ENCODE results near the gene CD274. TPM values are rescaled to one million over a fixed set of nuclear protein-coding genes. Genes with fewer than 3 reads are reported as not detected.
"Not testable (repeated sequence)": the region's sequence is repeated elsewhere in the genome, so short reads cannot be mapped to it uniquely, and the experiment has no call there.

Gene CD274
- total RNA-seq (2014; rRNA removed) = 5.5 and 7.9 TPM in 2 replicates
- polyA plus RNA-seq (2012) = 2.9 TPM

DNA sequence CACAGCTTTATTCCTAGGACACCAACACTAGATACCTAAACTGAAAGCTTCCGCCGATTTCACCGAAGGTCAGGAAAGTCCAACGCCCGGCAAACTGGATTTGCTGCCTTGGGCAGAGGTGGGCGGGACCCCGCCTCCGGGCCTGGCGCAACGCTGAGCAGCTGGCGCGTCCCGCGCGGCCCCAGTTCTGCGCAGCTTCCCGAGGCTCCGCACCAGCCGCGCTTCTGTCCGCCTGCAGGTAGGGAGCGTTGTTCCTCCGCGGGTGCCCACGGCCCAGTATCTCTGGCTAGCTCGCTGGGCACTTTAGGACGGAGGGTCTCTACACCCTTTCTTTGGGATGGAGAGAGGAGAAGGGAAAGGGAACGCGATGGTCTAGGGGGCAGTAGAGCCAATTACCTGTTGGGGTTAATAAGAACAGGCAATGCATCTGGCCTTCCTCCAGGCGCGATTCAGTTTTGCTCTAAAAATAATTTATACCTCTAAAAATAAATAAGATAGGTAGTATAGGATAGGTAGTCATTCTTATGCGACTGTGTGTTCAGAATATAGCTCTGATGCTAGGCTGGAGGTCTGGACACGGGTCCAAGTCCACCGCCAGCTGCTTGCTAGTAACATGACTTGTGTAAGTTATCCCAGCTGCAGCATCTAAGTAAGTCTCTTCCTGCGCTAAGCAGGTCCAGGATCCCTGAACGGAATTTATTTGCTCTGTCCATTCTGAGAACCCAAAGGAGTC lies at the start of gene CD274:
CD274 (plus strand) TSS at position 184 of the 733 bp plus-strand sequence. CDS start 5,572 bp downstream, outside the sequence.
- peak; percentile 89 for DNase-seq (ENCODE audit: low read depth)

DNA sequence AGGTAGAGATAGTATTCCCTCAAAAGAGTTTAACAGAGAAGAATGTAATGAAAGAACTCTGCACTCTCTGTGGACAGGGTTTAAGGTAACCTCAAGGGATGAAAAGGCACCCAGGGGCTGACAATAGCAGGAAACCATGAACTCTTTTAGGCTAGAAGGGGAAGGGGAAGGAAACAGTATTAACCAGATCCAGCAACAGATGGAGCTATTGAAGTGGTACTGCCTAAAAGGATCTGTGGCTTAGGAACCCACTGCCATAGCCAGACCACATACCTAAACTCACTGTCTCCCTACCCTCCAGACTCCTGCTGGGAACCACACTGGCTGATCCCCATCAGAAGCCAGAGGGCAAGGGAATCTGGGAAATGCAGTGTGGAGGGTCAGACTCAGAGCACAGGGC lies 48.1 kb upstream of the CD274 start:
- DNase-seq (ENCODE audit: low read depth) = no peak

DNA sequence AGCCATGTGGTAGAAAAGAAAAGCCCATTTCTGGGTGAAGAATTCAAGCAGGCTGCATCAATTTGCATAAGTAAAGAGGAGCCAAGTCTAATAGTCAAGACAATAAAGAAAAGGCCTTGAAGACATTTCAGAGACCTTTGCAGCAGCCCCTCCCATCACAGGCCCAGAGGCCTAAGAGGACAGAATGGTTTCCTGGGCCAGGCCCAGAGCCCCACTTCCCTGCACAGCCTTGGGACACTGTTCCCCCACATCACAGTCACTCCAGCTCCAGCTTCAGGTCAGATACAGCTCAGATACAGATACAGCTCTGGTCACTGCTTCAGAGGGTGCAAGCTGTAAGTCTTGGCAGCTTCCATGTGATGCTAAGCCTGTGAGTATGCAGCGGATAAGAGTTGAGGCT lies 41.7 kb upstream of the CD274 start:
- no peak for DNase-seq (ENCODE audit: low read depth)

DNA sequence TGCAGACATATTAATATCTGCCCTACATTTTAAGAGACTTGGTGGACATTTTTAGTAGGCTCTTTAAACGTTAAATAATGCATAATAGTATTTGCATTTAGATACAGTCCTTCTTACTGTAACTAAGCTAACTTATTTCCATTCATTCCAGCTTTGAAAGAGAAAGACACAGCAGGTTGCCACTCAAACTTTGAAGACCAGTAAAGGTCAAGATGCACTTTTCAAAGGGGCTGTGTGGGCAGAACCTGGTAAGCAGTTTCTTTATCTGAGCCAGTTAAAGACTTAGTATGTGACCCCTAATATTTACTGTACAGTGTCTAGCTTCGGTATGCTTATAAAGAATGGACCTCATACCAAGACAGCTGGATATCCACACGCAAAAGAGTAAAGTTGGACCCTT lies 33.4 kb upstream of the CD274 start:
- DNase-seq (ENCODE audit: low read depth) = no peak

DNA sequence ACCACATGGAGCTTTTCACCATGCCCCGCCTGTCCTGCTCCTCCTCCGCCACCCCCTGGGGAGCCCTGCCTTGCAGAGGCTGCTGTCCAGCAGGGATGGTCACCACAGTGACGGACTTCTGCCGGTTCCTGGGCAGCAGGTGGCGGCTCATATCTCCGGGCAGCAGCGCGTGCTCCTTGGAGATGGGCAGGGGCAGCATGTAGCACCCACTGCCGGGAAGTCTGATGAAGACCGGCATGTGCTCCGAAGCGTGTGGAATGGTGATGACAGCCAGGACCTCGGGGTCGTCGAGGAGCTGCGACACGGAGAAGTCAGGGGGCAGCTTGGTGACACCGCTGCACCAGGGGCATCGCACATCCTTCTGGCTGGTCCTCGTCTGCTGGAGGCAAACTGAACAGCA lies 31.9 kb upstream of the CD274 start:
- no peak for DNase-seq (ENCODE audit: low read depth)

DNA sequence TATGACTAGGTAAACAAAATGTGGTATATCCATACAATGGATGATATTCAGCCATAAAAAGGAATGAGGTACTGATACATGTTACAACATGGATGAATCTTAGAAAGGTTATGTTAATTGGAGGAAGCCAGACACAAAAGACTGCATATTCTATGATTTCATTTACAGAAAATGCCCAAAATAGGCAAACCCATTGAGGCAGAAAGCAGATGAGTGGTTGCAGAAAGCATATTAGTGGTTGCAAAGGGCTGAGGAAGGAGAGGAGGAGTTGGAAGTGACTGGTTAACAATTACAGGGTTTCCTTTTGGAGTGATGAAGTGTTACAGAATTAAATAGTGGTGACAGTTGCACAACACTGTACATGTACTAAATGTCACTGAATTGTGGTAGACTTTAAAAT lies 30.4 kb upstream of the CD274 start:
- no peak for DNase-seq (ENCODE audit: low read depth)

DNA sequence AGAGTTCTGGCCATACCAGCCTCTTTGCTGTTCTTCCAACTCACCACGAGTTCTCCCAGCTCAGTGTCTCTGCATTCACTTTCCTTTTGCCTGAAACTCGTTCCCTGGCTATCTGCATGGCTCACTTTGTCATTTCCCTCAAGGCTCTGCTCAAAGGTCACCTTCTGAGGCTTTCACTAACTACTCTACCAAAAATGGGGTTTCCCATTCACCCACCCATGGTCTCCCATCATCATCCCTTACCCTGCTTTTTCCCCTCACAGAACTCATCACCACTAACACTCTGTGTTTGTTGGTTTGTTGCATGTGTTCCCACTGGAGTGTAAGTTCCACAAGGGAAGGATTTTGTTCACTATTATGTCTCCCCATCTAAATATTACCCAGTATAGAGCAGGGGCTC lies 29.2 kb upstream of the CD274 start:
- no peak for DNase-seq (ENCODE audit: low read depth)

DNA sequence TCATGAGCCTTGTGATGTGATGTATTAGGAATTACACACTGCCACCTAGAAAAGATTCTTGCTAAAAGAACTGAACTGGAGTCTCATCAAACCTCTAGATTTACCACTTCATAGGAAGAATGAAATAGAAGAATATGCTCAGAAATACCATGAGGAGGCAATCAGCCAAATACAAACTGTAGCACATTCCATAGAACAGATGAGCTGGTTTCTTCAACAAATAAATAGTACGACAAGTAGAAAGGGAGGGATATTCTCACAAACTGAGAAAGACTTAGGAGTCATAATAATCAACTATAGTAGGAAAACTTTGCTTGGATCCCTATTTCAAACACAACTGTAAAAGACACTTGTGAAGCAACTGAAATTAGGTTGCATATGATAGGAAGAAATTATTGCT lies 28.1 kb upstream of the CD274 start:
- DNase-seq (ENCODE audit: low read depth) = no peak

DNA sequence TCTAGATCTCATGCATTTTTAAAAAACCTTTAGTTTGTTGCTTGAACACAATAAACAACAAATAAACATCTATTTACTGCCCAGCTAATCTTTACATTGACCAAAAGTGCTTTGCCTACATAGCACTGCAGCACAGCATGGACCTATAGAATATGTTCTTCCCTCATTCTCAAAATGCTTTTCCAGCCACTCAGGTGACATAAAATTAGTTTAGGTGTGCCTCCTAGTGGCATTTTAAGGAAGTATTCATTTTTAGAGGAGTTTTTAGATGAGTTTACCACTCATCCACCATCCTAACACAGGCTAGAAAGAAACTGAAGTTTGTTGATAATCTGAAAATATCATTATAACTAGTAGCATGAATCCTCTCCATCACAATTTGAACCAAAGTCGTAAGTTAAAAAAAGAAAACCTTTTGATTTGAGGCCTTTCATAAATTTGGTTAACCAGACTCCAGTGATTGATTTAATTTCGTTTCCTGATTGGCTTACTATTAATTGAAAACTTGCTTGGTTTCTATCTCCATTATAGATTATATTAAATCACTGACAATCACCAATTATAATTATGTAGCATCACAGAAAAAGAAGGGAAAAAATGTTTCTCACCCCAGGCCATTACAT lies 25.2 kb upstream of the CD274 start:
- DNase-seq (ENCODE audit: low read depth) = peak; percentile 41

DNA sequence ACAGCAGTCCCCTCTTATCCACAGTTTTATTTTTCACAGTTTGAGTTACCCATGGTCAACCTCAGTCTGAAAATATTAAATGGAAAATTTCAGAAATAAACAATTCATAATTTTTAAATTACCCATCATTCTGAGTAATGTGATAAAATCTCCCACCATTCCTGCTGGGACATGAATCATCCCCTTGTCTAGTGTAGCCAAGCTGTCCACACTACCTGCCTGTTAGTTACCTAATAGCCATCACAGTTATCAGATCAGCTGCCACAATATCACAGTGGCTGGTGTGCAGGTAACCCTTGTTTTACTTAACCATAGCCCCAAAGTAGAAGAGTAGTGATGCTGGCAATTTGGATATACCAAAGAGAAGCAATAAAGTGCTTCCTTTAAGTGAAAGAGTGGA lies 23.3 kb upstream of the CD274 start:
- DNase-seq (ENCODE audit: low read depth) = no peak

DNA sequence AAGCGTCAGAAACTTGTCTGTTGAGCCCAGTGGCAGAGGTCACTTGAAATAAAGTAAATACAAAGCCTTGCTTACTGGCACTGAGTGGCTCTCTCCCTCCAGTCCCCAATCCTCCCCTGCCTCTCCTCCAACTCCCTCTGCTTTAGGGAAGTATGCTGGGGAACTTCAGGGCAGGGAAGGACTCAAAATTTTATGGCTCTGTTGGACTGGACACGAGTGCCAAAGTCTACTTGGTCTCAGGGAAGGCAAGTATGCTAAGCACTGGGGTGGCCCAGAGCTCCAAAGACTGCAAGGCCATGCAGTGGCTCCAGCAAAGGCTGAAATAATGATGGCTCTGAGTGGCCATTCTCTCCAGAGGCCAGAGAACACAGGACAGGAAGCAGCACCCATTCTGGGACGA lies 22.2 kb upstream of the CD274 start:
- no peak for DNase-seq (ENCODE audit: low read depth)

DNA sequence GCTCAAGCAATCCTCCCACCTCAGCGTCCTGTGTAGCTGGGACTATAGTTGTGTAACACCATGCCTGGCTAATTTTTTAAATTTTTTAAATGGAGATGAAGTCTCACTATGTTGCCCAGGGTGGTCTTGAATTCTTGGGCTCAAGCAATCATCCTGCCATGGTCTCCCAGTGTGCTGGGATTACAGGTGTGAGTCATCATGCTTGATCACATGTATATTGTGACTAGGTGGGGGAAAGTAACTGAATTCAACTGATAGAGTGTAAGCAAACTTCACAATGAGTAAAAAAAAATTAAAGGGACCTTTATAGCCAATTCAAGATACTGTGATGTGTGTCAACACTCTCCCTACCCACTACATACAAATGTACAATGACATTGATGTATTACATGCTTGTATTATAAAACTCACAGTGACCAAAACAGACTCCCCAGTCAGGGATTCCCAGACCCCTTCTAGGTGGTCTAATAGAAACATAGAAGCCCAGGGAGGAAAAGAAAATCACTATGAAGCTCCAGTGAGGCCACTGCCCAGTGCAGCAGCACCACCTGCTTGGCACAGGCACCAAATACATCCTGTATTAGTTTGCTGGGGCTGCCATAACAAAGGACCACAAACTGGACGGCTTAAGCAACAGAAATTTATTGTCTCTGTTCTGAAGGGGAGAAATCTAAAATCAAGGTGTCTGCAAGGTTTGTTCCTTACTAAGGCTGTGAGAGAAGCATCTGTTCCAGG lies 21.4 kb upstream of the CD274 start:
- no peak for DNase-seq (ENCODE audit: low read depth)

DNA sequence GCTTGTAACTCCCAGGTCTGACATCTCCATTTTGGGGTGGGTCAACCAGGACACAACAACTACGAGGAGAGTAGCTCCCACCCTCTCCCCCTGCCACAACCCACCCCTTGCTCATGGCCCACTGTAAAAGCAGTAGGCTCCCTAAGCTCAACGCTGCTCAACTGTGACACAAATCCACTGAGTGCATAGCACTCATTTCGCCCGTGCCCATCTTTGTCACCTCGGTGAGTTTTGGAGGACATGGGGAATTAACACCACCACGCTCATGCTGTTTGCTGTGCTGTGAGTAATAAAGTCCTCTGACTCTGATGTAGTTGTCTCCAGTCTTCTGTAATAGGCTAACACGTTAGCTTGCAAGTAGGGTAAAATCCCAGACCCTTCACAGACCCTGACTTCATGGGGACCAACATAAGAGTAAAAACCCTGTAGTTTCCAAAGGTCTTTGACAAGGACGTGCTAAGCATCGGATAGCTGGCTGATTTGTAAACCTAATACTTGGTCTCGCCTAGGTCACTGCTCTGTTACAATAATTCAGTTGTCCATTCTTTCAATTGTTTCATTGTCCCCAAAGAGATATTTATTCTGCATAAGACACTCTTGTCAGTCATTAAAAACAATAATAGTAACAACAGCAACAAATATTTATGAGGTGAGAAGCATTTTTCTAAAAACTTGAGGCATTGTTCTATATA lies 20.3 kb upstream of the CD274 start:
- no peak for DNase-seq (ENCODE audit: low read depth)

DNA sequence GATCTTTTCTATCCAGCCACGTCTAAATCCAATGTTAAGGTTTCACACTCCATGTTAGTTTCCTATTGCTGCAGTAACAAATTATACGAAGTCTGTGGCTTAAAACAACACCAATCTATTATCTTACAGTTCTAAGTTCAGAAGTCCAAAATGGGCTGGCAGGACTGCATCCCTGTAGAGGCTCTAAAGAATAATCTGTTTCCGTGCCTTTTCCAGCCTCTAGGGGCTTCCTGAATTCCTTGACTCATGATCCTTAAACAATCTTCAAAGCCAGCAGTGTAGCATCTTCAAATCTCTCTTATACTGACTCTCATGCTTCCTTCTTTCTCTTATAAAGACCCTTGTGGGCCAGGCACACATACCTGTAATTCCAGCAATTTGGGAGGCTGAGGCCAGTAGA lies 19.4 kb upstream of the CD274 start:
- DNase-seq (ENCODE audit: low read depth) = no peak

DNA sequence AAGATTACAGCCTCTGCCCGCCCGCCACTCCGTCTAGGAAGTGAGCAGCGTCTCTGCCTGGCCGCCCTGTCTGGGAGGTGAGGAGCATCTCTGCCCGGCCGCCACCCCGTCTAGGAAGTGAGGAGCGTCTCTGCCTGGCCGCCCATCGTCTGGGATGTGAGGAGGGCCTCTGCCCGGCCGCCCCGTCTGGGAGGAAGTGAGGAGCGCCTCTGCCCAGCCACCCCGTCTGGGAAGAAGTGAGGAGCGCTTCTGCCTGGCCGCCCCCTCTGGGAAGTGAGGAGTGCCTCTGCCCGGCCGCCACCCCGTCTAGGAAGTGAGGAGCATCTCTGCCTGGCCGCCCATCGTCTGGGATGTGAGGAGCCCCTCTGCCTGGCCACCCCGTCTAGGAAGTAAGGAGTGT lies 17.5 kb upstream of the CD274 start:
- DNase-seq (ENCODE audit: low read depth) = not testable (repeated sequence)

DNA sequence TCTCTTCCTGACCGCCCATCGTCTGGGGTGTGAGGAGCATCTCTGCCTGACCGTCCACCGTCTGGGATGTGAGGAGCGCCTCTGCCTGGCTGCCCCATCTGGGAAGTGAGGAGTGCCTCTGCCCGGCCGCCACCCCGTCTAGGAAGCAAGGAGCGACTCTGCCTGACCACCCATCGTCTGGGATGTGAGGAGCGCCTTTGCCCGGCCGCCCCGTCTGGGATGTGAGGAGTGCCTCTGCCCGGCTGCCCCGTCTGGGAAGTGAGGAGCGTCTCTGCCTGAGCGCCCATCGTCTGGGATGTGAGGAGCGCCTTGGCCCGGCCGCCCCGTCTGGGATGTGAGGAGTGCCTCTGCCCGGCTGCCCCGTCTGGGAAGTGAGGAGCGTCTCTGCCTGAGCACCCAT lies 17.0 kb upstream of the CD274 start:
- not testable (repeated sequence) for DNase-seq (ENCODE audit: low read depth)

DNA sequence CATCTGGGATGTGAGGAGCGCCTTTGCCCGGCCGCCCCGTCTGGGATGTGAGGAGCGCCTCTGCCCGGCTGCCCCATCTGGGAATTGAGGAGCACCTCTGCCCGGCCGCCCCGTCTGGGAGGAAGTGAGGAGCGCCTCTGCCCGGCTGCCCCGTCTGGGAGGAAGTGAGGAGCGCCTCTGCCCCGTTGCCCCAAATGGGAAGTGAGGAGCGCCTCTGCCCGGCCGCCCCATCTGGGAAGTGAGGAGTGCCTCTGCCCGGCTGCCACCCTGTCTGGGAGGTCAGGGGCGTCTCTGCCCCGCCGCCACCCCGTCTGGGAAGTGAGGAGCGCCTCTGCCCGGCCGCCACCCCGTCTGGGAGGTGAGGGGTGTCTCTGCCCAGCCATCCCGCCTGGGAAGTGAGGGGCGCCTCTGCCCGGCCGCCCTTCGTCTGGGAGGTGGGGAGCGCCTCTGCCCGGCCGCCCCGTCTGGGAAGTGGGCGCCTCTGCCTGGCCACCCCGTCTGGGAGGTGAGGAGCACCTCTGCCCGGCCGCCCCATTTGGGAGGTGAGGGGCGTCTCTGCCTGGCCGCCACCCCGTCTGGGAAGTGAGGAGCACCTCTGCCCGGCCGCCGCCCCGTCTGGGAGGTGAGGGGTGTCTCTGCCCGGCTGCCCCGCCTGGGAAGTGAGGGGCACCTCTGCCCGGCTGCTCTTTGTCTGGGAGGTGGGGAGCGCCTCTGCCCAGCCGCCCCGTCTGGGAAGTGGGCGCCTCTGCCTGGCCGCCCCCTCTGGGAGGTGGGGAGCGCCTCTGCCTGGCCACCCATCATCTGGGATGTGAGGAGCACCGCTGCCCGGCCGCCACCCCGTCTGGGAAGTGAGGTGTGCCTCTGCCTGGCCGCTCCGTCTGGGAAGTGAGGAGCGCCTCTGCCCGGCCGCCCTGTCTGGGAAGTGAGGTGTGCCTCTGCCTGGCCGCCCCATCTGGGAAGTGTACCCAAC lies 16.2 kb upstream of the CD274 start:
- not testable (repeated sequence) for DNase-seq (ENCODE audit: low read depth)

DNA sequence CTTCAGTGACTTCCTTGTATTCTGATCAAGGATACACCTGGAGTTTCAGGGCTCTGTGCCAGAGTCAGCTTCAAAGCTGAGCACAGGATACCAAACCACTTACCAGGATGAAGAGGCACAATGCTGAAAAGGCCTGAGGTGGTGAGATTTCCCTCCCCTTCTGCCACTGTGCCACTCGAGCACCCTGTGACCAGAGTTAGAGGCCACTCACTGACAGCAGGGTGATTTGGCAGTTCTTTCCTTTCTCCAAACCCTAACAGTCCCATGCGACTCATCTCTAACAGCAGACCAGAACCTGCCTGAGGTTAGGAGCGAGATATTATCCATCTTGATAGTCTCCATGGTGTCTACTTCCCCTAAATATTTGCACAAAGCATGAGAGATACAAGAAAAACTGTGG lies 14.4 kb upstream of the CD274 start:
- DNase-seq (ENCODE audit: low read depth) = no peak

DNA sequence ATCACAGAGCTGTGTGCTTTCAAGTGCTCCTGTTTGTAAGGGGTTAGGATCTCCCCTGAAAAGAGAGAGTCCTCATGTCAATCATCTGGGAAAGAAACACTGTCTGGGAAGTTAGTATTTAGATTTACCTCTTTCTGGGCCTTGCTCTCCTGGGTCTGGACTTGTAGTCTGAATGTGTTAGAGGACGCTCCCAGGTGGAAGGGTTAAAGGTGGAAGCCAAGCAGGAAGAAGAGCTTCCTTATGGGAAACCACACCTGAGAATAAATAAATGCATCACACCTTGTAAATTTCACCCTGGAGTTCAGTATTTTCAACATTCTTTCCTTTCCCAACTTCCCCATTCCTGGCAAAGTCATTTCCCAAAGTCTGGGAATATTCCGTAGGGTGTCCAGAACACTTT lies 13.9 kb upstream of the CD274 start:
- no peak for DNase-seq (ENCODE audit: low read depth)

DNA sequence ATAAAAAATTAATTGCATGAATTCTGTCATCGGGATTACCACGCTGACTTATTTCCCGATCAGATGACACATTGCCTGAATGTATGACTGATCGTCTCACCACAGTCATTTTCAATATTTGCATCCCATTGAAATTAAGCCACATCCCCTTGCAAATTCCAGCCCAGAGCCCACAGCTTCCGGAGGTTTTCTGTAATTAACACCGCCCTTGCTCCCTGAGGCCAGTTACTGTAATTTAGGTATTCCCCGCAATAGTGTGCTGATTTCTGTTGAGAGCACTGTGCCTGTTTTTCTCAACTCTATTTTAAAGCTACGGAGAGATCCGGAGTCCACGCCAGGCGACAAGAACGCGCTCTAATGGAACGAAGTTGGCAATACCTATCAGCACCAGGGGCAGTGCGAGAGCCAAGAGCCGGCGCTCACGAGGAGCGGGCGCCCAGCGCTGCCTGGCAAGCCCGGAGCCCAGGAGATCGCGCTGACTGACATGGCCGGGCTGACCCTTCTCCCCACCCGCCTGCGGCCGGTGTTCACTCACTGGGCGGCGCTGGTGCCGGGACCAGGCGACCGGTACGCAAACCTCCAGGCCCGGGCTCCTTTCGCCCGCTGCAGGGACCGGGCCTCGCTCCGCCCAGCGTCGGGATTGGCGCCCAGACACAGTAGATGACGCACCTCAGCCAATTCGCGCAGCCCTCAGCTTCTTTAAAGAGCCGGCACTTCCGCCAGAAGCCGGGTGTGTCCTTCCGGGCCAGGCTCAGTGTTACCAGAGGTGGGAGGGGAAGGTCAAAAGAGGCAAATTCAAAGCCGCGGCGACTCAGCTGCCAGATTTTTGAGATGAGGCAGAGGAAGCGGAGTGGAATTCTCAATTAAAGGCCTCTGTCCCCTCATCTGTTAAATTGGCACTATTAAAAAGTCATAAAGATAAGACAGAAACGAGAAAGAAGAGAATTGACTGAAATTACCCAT lies 12.8 kb upstream of the CD274 start, which contains the start of gene PLGRKT:
PLGRKT (minus strand) TSS at position 672 of the 963 bp plus-strand sequence. CDS start 5,948 bp downstream, outside the sequence.
- DNase-seq (ENCODE audit: low read depth) = peak; percentile 94

Measured in LHCN-M2 (cell line).